HCT116 (cell line): ENCODE data around the gene SEMA3E. TPM values are rescaled to one million over a fixed set of nuclear protein-coding genes. Genes with fewer than 3 reads are reported as not detected.

Experiments used
- ATAC-seq: fragments of 200-7000 bp; cut with Tn5 transposase; 2 replicates; pipeline ENCODE4 v1.9.1; 2020; ENCODE audit warnings: mild to moderate bottlenecking, moderate library complexity
- BruUV-seq: library from RNA; stranded (reverse); fragments of 400-500 nt; replicated peaks from 2 replicates; lab custom pipeline; 2021; lab: Mats Ljungman, UMichigan
- CTCF ChIA-PET: fragments of 300-600 bp; sonication (Branson Sonifier 250); formaldehyde crosslinking; loops from one replicate; lab custom pipeline; 2021; ENCODE audit warnings: antibody characterized with exemption; lab: Charles Lee
- POLR2A ChIA-PET: fragments of 300-600, 350-600 bp; sonication (Branson Sonifier 250); formaldehyde crosslinking; loops from one replicate; lab custom pipeline; 2021; ENCODE audit warnings: antibody characterized with exemption; lab: Charles Lee
- RAD21 ChIA-PET, 2 experiments: fragments of 300-600 bp; sonication (Branson Sonifier 250); formaldehyde crosslinking; loops; one replicate each; lab custom pipeline; 2023; ENCODE audit warnings: low total read pairs in 2 of 2; ENCODE audit not compliant: uncharacterized antibody in 2 of 2, unreplicated experiment in 2 of 2, low non-redundant PET in 1 of 2; lab: Charles Lee
- DNase-seq: peaks from one replicate; pipeline ENCODE4 v3.0.0-alpha.2; 2010; ENCODE audit warnings: low read depth, low spot score
- H2AFZ ChIP-seq: fragments of 200-600 bp; shearing (Covaris generic), sonication (generic); 2 replicates; pipeline ENCODE4 v1.6.1; 2017; ENCODE audit warnings: low read depth, mixed run types, mixed read lengths, antibody characterized with exemption, low read length; ENCODE audit not compliant: poor library complexity, severe bottlenecking
- H3K27ac ChIP-seq: 2 replicates; pipeline ENCODE4 v1.5.1; 2012; ENCODE audit warnings: low read depth, low read length
- H3K27me3 ChIP-seq: fragments of 200-600 bp; sonication (generic); 2 replicates; pipeline ENCODE4 v1.6.1; 2016; ENCODE audit warnings: mixed run types, low read length, mixed read lengths; ENCODE audit not compliant: insufficient read depth
- H3K36me3 ChIP-seq, 2 experiments: fragments of 200-500 bp in 1 of 2; fragments of 200-600 bp in 1 of 2; sonication (Bioruptor generic) in 1 of 2; sonication (generic) in 1 of 2; 2 replicates each; pipeline versions ENCODE4 v1.5.1 to v1.6.1; 2014 to 2016; ENCODE audit warnings: low read length in 2 of 2, inconsistent platforms in 1 of 2, mixed read lengths in 1 of 2, mixed run types in 1 of 2; ENCODE audit not compliant: insufficient read depth in 2 of 2, control insufficient read depth in 1 of 2
- H3K4me1 ChIP-seq, 2 experiments: fragments of 200-600 bp in 1 of 2; sonication (generic) in 1 of 2; 2 replicates each; pipeline versions ENCODE4 v1.5.1 to v1.6.1; 2012 to 2017; ENCODE audit warnings: low read length in 2 of 2, inconsistent platforms in 1 of 2, mild to moderate bottlenecking in 1 of 2, mixed read lengths in 1 of 2, mixed run types in 1 of 2, moderate library complexity in 1 of 2; ENCODE audit not compliant: insufficient read depth in 2 of 2, control insufficient read depth in 1 of 2
- H3K4me2 ChIP-seq: fragments of 200-600 bp; sonication (generic); 2 replicates; pipeline ENCODE4 v1.6.1; 2017; ENCODE audit warnings: mixed run types, low read length, mixed read lengths
- H3K4me3 ChIP-seq, 2 experiments: fragments of 200-600 bp in 1 of 2; sonication (generic) in 1 of 2; replicated peaks in 1 of 2; 2 replicates each; pipeline ENCODE4 v1.5.1; 2011 to 2016; ENCODE audit warnings: low read length in 2 of 2, control low read depth in 1 of 2, low read depth in 1 of 2, mild to moderate bottlenecking in 1 of 2, mixed read lengths in 1 of 2, mixed run types in 1 of 2
- H3K79me2 ChIP-seq: fragments of 200-600 bp; sonication (generic); 2 replicates; pipeline ENCODE4 v1.6.1; 2017; ENCODE audit warnings: mild to moderate bottlenecking, mixed run types, low read length, moderate library complexity, mixed read lengths; ENCODE audit not compliant: insufficient read depth
- H3K9ac ChIP-seq: fragments of 200-600 bp; sonication (generic); 2 replicates; pipeline ENCODE4 v1.6.1; 2016; ENCODE audit warnings: low read length, mixed read lengths
- H3K9me2 ChIP-seq: fragments of 200-600 bp; sonication (generic), shearing (Covaris generic); 2 replicates; pipeline ENCODE4 v1.6.1; 2017; ENCODE audit warnings: mixed run types, mild to moderate bottlenecking, moderate library complexity; ENCODE audit not compliant: insufficient read depth
- H3K9me3 ChIP-seq, 2 experiments: fragments of 200-500 bp in 1 of 2; fragments of 200-600 bp in 1 of 2; sonication (Bioruptor generic) in 1 of 2; sonication (generic) in 1 of 2; 2 replicates each; pipeline ENCODE4 v1.6.1; 2014 to 2017; ENCODE audit warnings: low read length in 2 of 2, mixed read lengths in 2 of 2, inconsistent platforms in 1 of 2, low read depth in 1 of 2, mild to moderate bottlenecking in 1 of 2, mixed run types in 1 of 2, moderate library complexity in 1 of 2; ENCODE audit not compliant: control insufficient read depth in 1 of 2, insufficient read depth in 1 of 2
- H4K20me1 ChIP-seq: fragments of 200-600 bp; sonication (generic), shearing (Covaris generic); 2 replicates; pipeline ENCODE4 v1.6.1; 2017; ENCODE audit warnings: mixed run types, mild to moderate bottlenecking, moderate library complexity; ENCODE audit not compliant: insufficient read depth
- EZH2phosphoT487 ChIP-seq: fragments of 200-600 bp; IDR thresholded peaks from 2 replicates; pipeline ENCODE4 v1.6.1; 2018; ENCODE audit warnings: antibody characterized with exemption, borderline replicate concordance
- RAD21 ChIP-seq: IDR thresholded peaks from 2 replicates; pipeline ENCODE4 v1.6.1; 2012; ENCODE audit warnings: low read depth, mild to moderate bottlenecking
- SIN3A ChIP-seq: IDR thresholded peaks from 2 replicates; pipeline ENCODE4 v1.6.1; 2012; ENCODE audit warnings: low read depth
- ZNF274 ChIP-seq: fragments of 200-500 bp; sonication (Bioruptor generic); IDR thresholded peaks from 2 replicates; pipeline ENCODE4 v1.6.1; 2014; ENCODE audit warnings: mild to moderate bottlenecking, low read depth, low read length, inconsistent platforms
- intact Hi-C: fragments of 100-400 bp; cut with micrococcal nuclease; formaldehyde crosslinking; loops from 2 replicates; pipeline ENCODE4 v1.10.0; 2022
- total RNA-seq: library from RNA; stranded (reverse); gene quantifications from one replicate; pipeline ENCODE4 v1.2.1, GENCODE V29; 2021; ENCODE audit not compliant: unreplicated experiment
- TF ChIP-seq, protein P1 (sequence below): IDR thresholded peaks from 2 replicates; pipeline ENCODE4 v1.6.1; 2012

Gene SEMA3E
- total RNA-seq, 1 experiment from 2014 or later = 1.6 TPM

DNA sequence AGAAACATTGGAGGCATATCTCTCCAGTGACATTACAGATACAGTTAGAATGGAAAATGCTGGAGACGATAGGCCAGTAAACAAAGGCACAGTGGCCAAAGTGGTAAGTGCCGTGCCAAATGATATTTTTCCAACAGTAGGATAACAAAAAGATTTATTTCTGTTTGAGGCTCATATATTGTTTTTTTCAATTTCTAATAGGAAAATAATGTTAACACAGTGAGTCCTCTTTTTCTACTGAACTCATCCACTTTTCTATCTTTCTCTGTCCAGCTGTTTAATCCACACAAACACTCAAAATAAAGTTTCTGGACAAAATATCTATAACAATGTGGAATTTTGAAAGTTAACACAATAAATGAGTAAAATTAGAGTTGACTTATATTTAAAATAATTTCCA, 201.3 kb downstream of the SEMA3E start:
- Histone ChIP-seq H2AFZ (no peak overlapping the region), H3K27ac (no peak overlapping the region), H3K4me2 (no peak overlapping the region), H4K20me1 (no peaks in the 10 kb centered on the region), H3K27me3 (no peaks in the 10 kb centered on the region), H3K9me3 (no peaks in the 10 kb centered on the region), H3K4me1 (no peaks in the 10 kb centered on the region), H3K4me3 (no peak overlapping the region), H3K9ac (no peak overlapping the region), H3K79me2 (no peaks in the 10 kb centered on the region), H3K9me2 (no peaks in the 10 kb centered on the region), H3K36me3 (no peaks in the 10 kb centered on the region)
- TF ChIP-seq ZNF274 = no peak
- no TSS peak for BruUV-seq
- CTCF ChIA-PET = no interaction called here
- DNase-seq = no peak
- intact Hi-C loops = no loop called here
- ATAC-seq = no peak
- POLR2A ChIA-PET = no interaction called here
- RAD21 ChIA-PET = no interaction called here

DNA sequence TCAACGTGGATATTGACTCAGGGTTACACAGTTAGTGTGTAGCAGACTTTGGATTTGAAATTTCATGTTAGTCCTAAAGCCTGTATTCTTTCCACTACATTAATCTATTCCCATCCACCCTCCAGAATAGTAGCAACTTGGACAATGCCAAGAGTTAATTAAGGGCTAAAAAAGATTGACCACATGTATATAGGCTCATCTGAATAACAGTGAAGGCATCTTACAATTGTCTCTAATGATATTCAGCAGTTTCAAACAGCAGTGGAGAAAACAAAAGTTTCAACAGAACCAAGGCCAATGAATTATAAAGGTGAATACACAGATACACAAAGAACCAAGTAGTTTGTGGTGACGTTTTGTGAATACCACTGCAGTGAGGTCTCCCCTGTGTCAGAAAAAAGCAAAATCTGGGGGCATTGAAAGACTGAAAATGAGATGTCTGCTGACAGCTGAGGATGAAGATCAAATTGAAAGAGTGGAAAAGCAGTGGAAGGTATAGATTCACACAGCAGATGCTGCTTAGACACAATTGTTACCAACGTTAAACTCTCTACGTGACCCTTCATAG, 202.8 kb downstream of the SEMA3E start:
- POLR2A ChIA-PET = no interaction called here
- intact Hi-C loops = no loop called here
- Histone ChIP-seq H3K79me2 (no peaks in the 10 kb centered on the region), H3K4me3 (no peak overlapping the region)
- no TSS peak for BruUV-seq
- TF ChIP-seq ZNF274 (no peak), RAD21 (no peak), SIN3A (no peak), EZH2phosphoT487 (no peak)
- TF ChIP-seq, protein P1, sequence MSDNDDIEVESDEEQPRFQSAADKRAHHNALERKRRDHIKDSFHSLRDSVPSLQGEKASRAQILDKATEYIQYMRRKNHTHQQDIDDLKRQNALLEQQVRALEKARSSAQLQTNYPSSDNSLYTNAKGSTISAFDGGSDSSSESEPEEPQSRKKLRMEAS = no peak
- TF ChIP-seq, all 23 proteins: peak for 0
- H3K27me3 ChIP-seq = no peaks in the 10 kb centered on the region
- H3K9me3 ChIP-seq = no peaks in the 10 kb centered on the region
- CTCF ChIA-PET = no interaction called here
- RAD21 ChIA-PET = no interaction called here
- no peak overlapping the region for H3K27ac ChIP-seq
- H3K4me1 ChIP-seq = no peaks in the 10 kb centered on the region
- no peak overlapping the region for H2AFZ ChIP-seq
- ATAC-seq = no peak
- no peak for DNase-seq
- H3K9ac ChIP-seq = no peak overlapping the region
- no peaks in the 10 kb centered on the region for H3K9me2 ChIP-seq
- H3K36me3 ChIP-seq = no peaks in the 10 kb centered on the region
- H3K4me2 ChIP-seq = no peak overlapping the region
- H4K20me1 ChIP-seq = no peaks in the 10 kb centered on the region
